Placental epithelial cell (primary cell): ENCODE results near the gene SLC25A2. TPM values are rescaled to one million over a fixed set of nuclear protein-coding genes. Genes with fewer than 3 reads are reported as not detected.

Experiments used
- total RNA-seq: library from RNA; depleted of rRNA; stranded (reverse); fragments of >200 nt; gene quantifications from 2 replicates; pipeline ENCODE4 v1.2.3, GENCODE V29; 2012

The SLC25A2 gene
- 0.22 and 0.39 TPM in 2 replicates for total RNA-seq

GRCh38 chr5:141303756-141304155 lies at the start of gene SLC25A2:
Gene SLC25A2, minus strand, starts transcription at chr5:141304049. Its CDS starts 184 bp downstream, at chr5:141303865.

GRCh38 chr5:141349917-141350619 lies 46.2 kb upstream of the SLC25A2 start, which contains the start of gene PCDHGB1:
Gene PCDHGB1, plus strand, starts transcription at chr5:141350099. Its CDS starts 162 bp downstream, at chr5:141350261.

GRCh38 chr5:141343242-141343952 lies 39.5 kb upstream of the SLC25A2 start, which contains the start of gene PCDHGA3:
Gene PCDHGA3, plus strand, starts transcription at chr5:141343829. Its CDS starts 205 bp downstream, at chr5:141344034.

GRCh38 chr5:141338538-141339306 lies 34.9 kb upstream of the SLC25A2 start, which contains the start of gene PCDHGA2:
Gene PCDHGA2, plus strand, starts transcription at chr5:141338760.

GRCh38 chr5:141330299-141331080 lies 26.6 kb upstream of the SLC25A2 start, which contains the start of gene PCDHGA1:
Gene PCDHGA1, plus strand, starts transcription at chr5:141330514.

GRCh38 chr5:141320225-141321169 lies 16.6 kb upstream of the SLC25A2 start, which contains the start of gene TAF7:
Gene TAF7, minus strand, starts transcription at chr5:141320784. Its CDS starts 740 bp downstream, at chr5:141320044.

Other genes with a start within 250 kb of the SLC25A2 start
- 0.39 and 1.2 TPM in 2 replicates for gene PCDHB2, start 209.4 kb downstream of the SLC25A2 start, total RNA-seq
- gene PCDHB3, start 203.6 kb downstream of the SLC25A2 start, total RNA-seq = 0.11 and 0.39 TPM in 2 replicates
- 0.22 and 0.39 TPM in 2 replicates for gene PCDHB4, start 182.2 kb downstream of the SLC25A2 start, total RNA-seq
- gene PCDHB5, start 168.8 kb downstream of the SLC25A2 start, total RNA-seq = under 0.01 and 0.54 TPM in 2 replicates
- gene PCDHB6, start 154.0 kb downstream of the SLC25A2 start, total RNA-seq = 0.11 and 0.39 TPM in 2 replicates
- 0.22 and 0.79 TPM in 2 replicates for gene PCDHB7, start 131.4 kb downstream of the SLC25A2 start, total RNA-seq
- gene PCDHB8, start 126.3 kb downstream of the SLC25A2 start, total RNA-seq = under 0.01 TPM in 1 of 2 replicates, not detected in the other
- under 0.01 and 0.11 TPM in 2 replicates for gene PCDHB16, start 121.7 kb downstream of the SLC25A2 start, total RNA-seq
- 0.54 TPM in 1 of 2 replicates, not detected in the other for gene PCDHB9, start 116.9 kb downstream of the SLC25A2 start, total RNA-seq
- gene PCDHB10, start 111.7 kb downstream of the SLC25A2 start, total RNA-seq = 0.39 TPM in 1 of 2 replicates, not detected in the other
- gene PCDHB11, start 104.4 kb downstream of the SLC25A2 start, total RNA-seq = 0.39 TPM in 1 of 2 replicates, not detected in the other
- gene PCDHB12, start 95.3 kb downstream of the SLC25A2 start, total RNA-seq = under 0.01 and 0.11 TPM in 2 replicates
- 0.43 and 0.79 TPM in 2 replicates for gene PCDHB13, start 90.1 kb downstream of the SLC25A2 start, total RNA-seq
- 0.22 and 1.2 TPM in 2 replicates for gene PCDHB14, start 80.7 kb downstream of the SLC25A2 start, total RNA-seq
- 0.11 and 0.39 TPM in 2 replicates for gene PCDHB15, start 58.7 kb downstream of the SLC25A2 start, total RNA-seq
- gene TAF7, start 16.7 kb upstream of the SLC25A2 start, total RNA-seq = 49.9 and 60.9 TPM in 2 replicates
- gene PCDHGA1, start 26.5 kb upstream of the SLC25A2 start, total RNA-seq = 0.22 and 0.39 TPM in 2 replicates
- gene PCDHGA2, start 34.7 kb upstream of the SLC25A2 start, total RNA-seq = 0.43 and 1.2 TPM in 2 replicates
- 0.33 and 1.2 TPM in 2 replicates for gene PCDHGA3, start 39.8 kb upstream of the SLC25A2 start, total RNA-seq
- gene PCDHGB1, start 46.0 kb upstream of the SLC25A2 start, total RNA-seq = 0.98 and 2.0 TPM in 2 replicates
- gene PCDHGA4, start 51.0 kb upstream of the SLC25A2 start, total RNA-seq = 1.5 and 2.7 TPM in 2 replicates
- gene PCDHGB2, start 55.9 kb upstream of the SLC25A2 start, total RNA-seq = 0.33 and 2.4 TPM in 2 replicates
- 0.43 and 1.6 TPM in 2 replicates for gene PCDHGA5, start 60.1 kb upstream of the SLC25A2 start, total RNA-seq
- gene PCDHGB3, start 66.2 kb upstream of the SLC25A2 start, total RNA-seq = 3.1 and 5.9 TPM in 2 replicates
- 2.6 and 3.9 TPM in 2 replicates for gene PCDHGA6, start 69.8 kb upstream of the SLC25A2 start, total RNA-seq
- 2.8 and 5.5 TPM in 2 replicates for gene PCDHGA7, start 78.7 kb upstream of the SLC25A2 start, total RNA-seq
- gene PCDHGB4, start 83.6 kb upstream of the SLC25A2 start, total RNA-seq = 12.0 and 13.0 TPM in 2 replicates
- 1.2 and 3.5 TPM in 2 replicates for gene PCDHGA8, start 88.6 kb upstream of the SLC25A2 start, total RNA-seq
- gene PCDHGB5, start 93.9 kb upstream of the SLC25A2 start, total RNA-seq = 13.7 and 15.4 TPM in 2 replicates
- 4.3 and 5.7 TPM in 2 replicates for gene PCDHGA9, start 98.7 kb upstream of the SLC25A2 start, total RNA-seq
- gene PCDHGB6, start 104.0 kb upstream of the SLC25A2 start, total RNA-seq = 2.3 and 3.1 TPM in 2 replicates
- 4.4 and 9.4 TPM in 2 replicates for gene PCDHGA10, start 108.9 kb upstream of the SLC25A2 start, total RNA-seq
- gene PCDHGB7, start 113.6 kb upstream of the SLC25A2 start, total RNA-seq = 1.8 and 7.5 TPM in 2 replicates
- gene PCDHGA11, start 117.0 kb upstream of the SLC25A2 start, total RNA-seq = 6.2 and 9.0 TPM in 2 replicates
- gene PCDHGA12, start 126.5 kb upstream of the SLC25A2 start, total RNA-seq = 6.7 and 8.2 TPM in 2 replicates
- 9.4 and 10.3 TPM in 2 replicates for gene PCDHGC3, start 171.9 kb upstream of the SLC25A2 start, total RNA-seq
- gene PCDHGC4, start 181.0 kb upstream of the SLC25A2 start, total RNA-seq = 0.54 and 2.4 TPM in 2 replicates
- gene PCDHGC5, start 185.0 kb upstream of the SLC25A2 start, total RNA-seq = 0.22 and 1.6 TPM in 2 replicates